HCT116 (cell line): Measurements from ENCODE around the gene ITPR2. TPM values are rescaled to one million over a fixed set of nuclear protein-coding genes. Genes with fewer than 3 reads are reported as not detected.

Source experiments
- ATAC-seq: fragments of 200-7000 bp; cut with Tn5 transposase; 2 replicates; pipeline ENCODE4 v1.9.1; 2020; ENCODE audit warnings: mild to moderate bottlenecking, moderate library complexity
- BruUV-seq: library from RNA; stranded (reverse); fragments of 400-500 nt; replicated peaks from 2 replicates; lab custom pipeline; 2021; lab: Mats Ljungman, UMichigan
- CTCF ChIA-PET: fragments of 300-600 bp; sonication (Branson Sonifier 250); formaldehyde crosslinking; loops from one replicate; lab custom pipeline; 2021; ENCODE audit warnings: antibody characterized with exemption; lab: Charles Lee
- POLR2A ChIA-PET: fragments of 300-600, 350-600 bp; sonication (Branson Sonifier 250); formaldehyde crosslinking; loops from one replicate; lab custom pipeline; 2021; ENCODE audit warnings: antibody characterized with exemption; lab: Charles Lee
- RAD21 ChIA-PET, 2 experiments: fragments of 300-600 bp; sonication (Branson Sonifier 250); formaldehyde crosslinking; loops; one replicate each; lab custom pipeline; 2023; ENCODE audit warnings: low total read pairs in 2 of 2; ENCODE audit not compliant: uncharacterized antibody in 2 of 2, unreplicated experiment in 2 of 2, low non-redundant PET in 1 of 2; lab: Charles Lee
- DNase-seq: peaks from one replicate; pipeline ENCODE4 v3.0.0-alpha.2; 2010; ENCODE audit warnings: low read depth, low spot score
- H2AFZ ChIP-seq: fragments of 200-600 bp; shearing (Covaris generic), sonication (generic); 2 replicates; pipeline ENCODE4 v1.6.1; 2017; ENCODE audit warnings: low read depth, mixed run types, mixed read lengths, antibody characterized with exemption, low read length; ENCODE audit not compliant: poor library complexity, severe bottlenecking
- H3K27ac ChIP-seq: 2 replicates; pipeline ENCODE4 v1.5.1; 2012; ENCODE audit warnings: low read depth, low read length
- H3K27me3 ChIP-seq: fragments of 200-600 bp; sonication (generic); 2 replicates; pipeline ENCODE4 v1.6.1; 2016; ENCODE audit warnings: mixed run types, low read length, mixed read lengths; ENCODE audit not compliant: insufficient read depth
- H3K36me3 ChIP-seq, 2 experiments: fragments of 200-500 bp in 1 of 2; fragments of 200-600 bp in 1 of 2; sonication (Bioruptor generic) in 1 of 2; sonication (generic) in 1 of 2; 2 replicates each; pipeline versions ENCODE4 v1.5.1 to v1.6.1; 2014 to 2016; ENCODE audit warnings: low read length in 2 of 2, inconsistent platforms in 1 of 2, mixed read lengths in 1 of 2, mixed run types in 1 of 2; ENCODE audit not compliant: insufficient read depth in 2 of 2, control insufficient read depth in 1 of 2
- H3K4me1 ChIP-seq, 2 experiments: fragments of 200-600 bp in 1 of 2; sonication (generic) in 1 of 2; 2 replicates each; pipeline versions ENCODE4 v1.5.1 to v1.6.1; 2012 to 2017; ENCODE audit warnings: low read length in 2 of 2, inconsistent platforms in 1 of 2, mild to moderate bottlenecking in 1 of 2, mixed read lengths in 1 of 2, mixed run types in 1 of 2, moderate library complexity in 1 of 2; ENCODE audit not compliant: insufficient read depth in 2 of 2, control insufficient read depth in 1 of 2
- H3K4me2 ChIP-seq: fragments of 200-600 bp; sonication (generic); 2 replicates; pipeline ENCODE4 v1.6.1; 2017; ENCODE audit warnings: mixed run types, low read length, mixed read lengths
- H3K4me3 ChIP-seq, 2 experiments: fragments of 200-600 bp in 1 of 2; sonication (generic) in 1 of 2; replicated peaks in 1 of 2; 2 replicates each; pipeline ENCODE4 v1.5.1; 2011 to 2016; ENCODE audit warnings: low read length in 2 of 2, control low read depth in 1 of 2, low read depth in 1 of 2, mild to moderate bottlenecking in 1 of 2, mixed read lengths in 1 of 2, mixed run types in 1 of 2
- H3K79me2 ChIP-seq: fragments of 200-600 bp; sonication (generic); 2 replicates; pipeline ENCODE4 v1.6.1; 2017; ENCODE audit warnings: mild to moderate bottlenecking, mixed run types, low read length, moderate library complexity, mixed read lengths; ENCODE audit not compliant: insufficient read depth
- H3K9ac ChIP-seq: fragments of 200-600 bp; sonication (generic); 2 replicates; pipeline ENCODE4 v1.6.1; 2016; ENCODE audit warnings: low read length, mixed read lengths
- H3K9me2 ChIP-seq: fragments of 200-600 bp; sonication (generic), shearing (Covaris generic); 2 replicates; pipeline ENCODE4 v1.6.1; 2017; ENCODE audit warnings: mixed run types, mild to moderate bottlenecking, moderate library complexity; ENCODE audit not compliant: insufficient read depth
- H3K9me3 ChIP-seq, 2 experiments: fragments of 200-500 bp in 1 of 2; fragments of 200-600 bp in 1 of 2; sonication (Bioruptor generic) in 1 of 2; sonication (generic) in 1 of 2; 2 replicates each; pipeline ENCODE4 v1.6.1; 2014 to 2017; ENCODE audit warnings: low read length in 2 of 2, mixed read lengths in 2 of 2, inconsistent platforms in 1 of 2, low read depth in 1 of 2, mild to moderate bottlenecking in 1 of 2, mixed run types in 1 of 2, moderate library complexity in 1 of 2; ENCODE audit not compliant: control insufficient read depth in 1 of 2, insufficient read depth in 1 of 2
- H4K20me1 ChIP-seq: fragments of 200-600 bp; sonication (generic), shearing (Covaris generic); 2 replicates; pipeline ENCODE4 v1.6.1; 2017; ENCODE audit warnings: mixed run types, mild to moderate bottlenecking, moderate library complexity; ENCODE audit not compliant: insufficient read depth
- CBX3 ChIP-seq: IDR thresholded peaks from 2 replicates; pipeline ENCODE4 v1.6.1; 2012; ENCODE audit warnings: low read depth
- CEBPB ChIP-seq: IDR thresholded peaks from 2 replicates; pipeline ENCODE4 v1.6.1; 2012; ENCODE audit warnings: low read depth
- CTCF ChIP-seq, 3 experiments: fragments of 200-600 bp in 1 of 3; sonication (generic) in 1 of 3; IDR thresholded peaks in 2 of 3; conservative IDR thresholded peaks in 1 of 3; 2 replicates each; pipeline ENCODE4 v1.5.1; 2012 to 2017; ENCODE audit warnings: low read depth in 2 of 3, low read length in 2 of 3, antibody characterized with exemption in 1 of 3, borderline replicate concordance in 1 of 3, control low read depth in 1 of 3, mild to moderate bottlenecking in 1 of 3, mixed read lengths in 1 of 3, mixed run types in 1 of 3, moderate library complexity in 1 of 3; ENCODE audit not compliant: insufficient read depth in 1 of 3
- ELF1 ChIP-seq: IDR thresholded peaks from 2 replicates; pipeline ENCODE4 v1.6.1; 2012; ENCODE audit warnings: low read depth, borderline replicate concordance
- EZH2 ChIP-seq: fragments of 200-600 bp; sonication (generic); IDR thresholded peaks from 2 replicates; pipeline ENCODE4 v1.6.1; 2017; ENCODE audit warnings: antibody characterized with exemption, mixed run types
- EZH2phosphoT487 ChIP-seq: fragments of 200-600 bp; IDR thresholded peaks from 2 replicates; pipeline ENCODE4 v1.6.1; 2018; ENCODE audit warnings: antibody characterized with exemption, borderline replicate concordance
- FOSL1 ChIP-seq: IDR thresholded peaks from 2 replicates; pipeline ENCODE4 v1.6.1; 2012; ENCODE audit warnings: low read depth
- JUND ChIP-seq: IDR thresholded peaks from 2 replicates; pipeline ENCODE4 v1.6.1; 2012
- MAX ChIP-seq: IDR thresholded peaks from 2 replicates; pipeline ENCODE4 v1.6.1; 2012
- POLR2A ChIP-seq: IDR thresholded peaks from 2 replicates; pipeline ENCODE4 v1.7.0; 2011; ENCODE audit warnings: borderline replicate concordance; ENCODE audit not compliant: insufficient read depth, insufficient read length; ENCODE audit errors: extremely low read depth
- RAD21 ChIP-seq: IDR thresholded peaks from 2 replicates; pipeline ENCODE4 v1.6.1; 2012; ENCODE audit warnings: low read depth, mild to moderate bottlenecking
- SIN3A ChIP-seq: IDR thresholded peaks from 2 replicates; pipeline ENCODE4 v1.6.1; 2012; ENCODE audit warnings: low read depth
- TCF7L2 ChIP-seq: IDR thresholded peaks from 2 replicates; pipeline ENCODE4 v1.7.0; 2011; ENCODE audit warnings: borderline replicate concordance, inconsistent platforms; ENCODE audit not compliant: insufficient read depth, insufficient read length; ENCODE audit errors: extremely low read depth
- ZBTB33 ChIP-seq: IDR thresholded peaks from 2 replicates; pipeline ENCODE4 v1.6.1; 2011; ENCODE audit warnings: mild to moderate bottlenecking, low read length, moderate library complexity; ENCODE audit not compliant: insufficient replicate concordance; ENCODE audit errors: extremely low read depth
- intact Hi-C: fragments of 100-400 bp; cut with micrococcal nuclease; formaldehyde crosslinking; loops from 2 replicates; pipeline ENCODE4 v1.10.0; 2022
- total RNA-seq: library from RNA; stranded (reverse); gene quantifications from one replicate; pipeline ENCODE4 v1.2.1, GENCODE V29; 2021; ENCODE audit not compliant: unreplicated experiment

The ITPR2 gene
- total RNA-seq, 1 experiment from 2014 or later = 6.5 TPM

GRCh38 chr12:26608273-26608672, 224.7 kb downstream of the ITPR2 start:
- POLR2A ChIA-PET = no interaction called here
- intact Hi-C loops = no loop called here
- Histone ChIP-seq H3K27me3 (no peaks in the 10 kb centered on the region), H3K27ac (no peak overlapping the region), H3K36me3 (no peaks in the 10 kb centered on the region), H3K4me1 (no peaks in the 10 kb centered on the region), H3K4me2 (no peak overlapping the region), H3K4me3 (no peak overlapping the region), H3K9me2 (no peaks in the 10 kb centered on the region), H3K9ac (no peak overlapping the region), H3K79me2 (no peaks in the 10 kb centered on the region), H2AFZ (no peak overlapping the region), H4K20me1 (no peaks in the 10 kb centered on the region), H3K9me3 (no peaks in the 10 kb centered on the region)
- no peak for TF ChIP-seq SIN3A
- no peak for TF ChIP-seq ZBTB33
- no peak for TF ChIP-seq EZH2
- no peak for TF ChIP-seq CEBPB
- DNase-seq (no peak), ATAC-seq (no peak)
- BruUV-seq = no TSS peak
- RAD21 ChIA-PET = no interaction called here
- CTCF ChIA-PET = no interaction called here

GRCh38 chr12:26606911-26607310, 226.1 kb downstream of the ITPR2 start:
- intact Hi-C loops = no loop called here
- ChIA-PET CTCF (no interaction called here), POLR2A (no interaction called here), RAD21 (no interaction called here)
- no peaks in the 10 kb centered on the region for H3K4me1 ChIP-seq
- no peak overlapping the region for H3K4me2 ChIP-seq
- H3K79me2 ChIP-seq = no peaks in the 10 kb centered on the region
- no peaks in the 10 kb centered on the region for H3K9me3 ChIP-seq
- ATAC-seq (no peak), DNase-seq (no peak)
- H3K36me3 ChIP-seq = no peaks in the 10 kb centered on the region
- no peak overlapping the region for H3K4me3 ChIP-seq
- H3K9me2 ChIP-seq = no peaks in the 10 kb centered on the region
- H2AFZ ChIP-seq = no peak overlapping the region
- no TSS peak for BruUV-seq
- H4K20me1 ChIP-seq = no peaks in the 10 kb centered on the region
- no peak overlapping the region for H3K9ac ChIP-seq
- no peak overlapping the region for H3K27ac ChIP-seq
- no peaks in the 10 kb centered on the region for H3K27me3 ChIP-seq
- no peak for TF ChIP-seq ELF1
- TF ChIP-seq EZH2phosphoT487 = no peak
- no peak for TF ChIP-seq EZH2
- no peak for TF ChIP-seq FOSL1
- TF ChIP-seq CTCF (IDR thresholded peaks at IDR 0.05 in 2 of 3, conservative IDR thresholded peaks at IDR 0.05 in 1 of 3; ENCODE audit: borderline replicate concordance in 1 of 3, insufficient read depth in 1 of 3, low read depth in 2 of 3, low read length in 2 of 3) = no peak
- no peak for TF ChIP-seq SIN3A
- no peak for TF ChIP-seq RAD21
- TF ChIP-seq MAX = no peak
- no peak for TF ChIP-seq POLR2A
- TF ChIP-seq ZBTB33 = no peak
- no peak for TF ChIP-seq TCF7L2
- TF ChIP-seq JUND = no peak
- TF ChIP-seq CBX3 = no peak
- no peak for TF ChIP-seq CEBPB
